Activated CD8-positive, alpha-beta memory T cell treated with anti-CD3 and anti-CD28 coated beads for 1 hour (primary cell): ENCODE data around the gene B4GALT3.

Experiments
- DNase-seq, 2 donors: peaks; one replicate each; pipeline ENCODE4 v3.0.0-alpha.2; 2020; ENCODE audit warnings: low read depth in 1 of 2; ENCODE audit errors: extremely low read depth in 1 of 2

B4GALT3 gene

GRCh38 chr1:161131523-161132409 lies 45.5 kb downstream of the B4GALT3 start:
- DNase-seq: no peak

- DNase-seq: no peak
Measured at GRCh38 chr1:161130266-161130665, 47.0 kb downstream of the B4GALT3 start.

GRCh38 chr1:161128591-161129420 lies 48.5 kb downstream of the B4GALT3 start:
- no peak for DNase-seq

GRCh38 chr1:161127649-161128048 lies 49.7 kb downstream of the B4GALT3 start:
- no peak for DNase-seq

GRCh38 chr1:161122967-161123366 lies 54.3 kb downstream of the B4GALT3 start:
- DNase-seq: no peak

- DNase-seq: no peak
Measured at GRCh38 chr1:161121834-161122233, 55.5 kb downstream of the B4GALT3 start.
